Mononuclear cell (primary cell): ENCODE measurements around the gene PKIG. TPM values are rescaled to one million over a fixed set of nuclear protein-coding genes. Genes with fewer than 3 reads are reported as not detected.
A peak's percentile ranks its signal among the peaks of the same experiment; 100 is the strongest.

Experiments
- H3K27me3 ChIP-seq: 2 replicates; pipeline ENCODE4 v1.6.0; 2011; ENCODE audit warnings: low read length, control low read depth; ENCODE audit not compliant: insufficient read depth
- H3K4me1 ChIP-seq: 2 replicates; pipeline ENCODE4 v1.5.1; 2011; ENCODE audit warnings: mild to moderate bottlenecking, low read length, control low read depth; ENCODE audit not compliant: insufficient read depth
- H3K4me3 ChIP-seq: 2 replicates; pipeline ENCODE4 v1.5.1; 2011; ENCODE audit warnings: mild to moderate bottlenecking, low read length, moderate library complexity
- H3K9me3 ChIP-seq: 2 replicates; pipeline ENCODE4 v1.5.1; 2011; ENCODE audit warnings: low read depth, mild to moderate bottlenecking, control low read depth, low read length
- total RNA-seq: library from RNA; depleted of rRNA; stranded (reverse); fragments of >200 nt; gene quantifications from one replicate; pipeline ENCODE4 v1.2.3, GENCODE V29; 2012

The PKIG gene
- total RNA-seq = 6.9 TPM

DNA sequence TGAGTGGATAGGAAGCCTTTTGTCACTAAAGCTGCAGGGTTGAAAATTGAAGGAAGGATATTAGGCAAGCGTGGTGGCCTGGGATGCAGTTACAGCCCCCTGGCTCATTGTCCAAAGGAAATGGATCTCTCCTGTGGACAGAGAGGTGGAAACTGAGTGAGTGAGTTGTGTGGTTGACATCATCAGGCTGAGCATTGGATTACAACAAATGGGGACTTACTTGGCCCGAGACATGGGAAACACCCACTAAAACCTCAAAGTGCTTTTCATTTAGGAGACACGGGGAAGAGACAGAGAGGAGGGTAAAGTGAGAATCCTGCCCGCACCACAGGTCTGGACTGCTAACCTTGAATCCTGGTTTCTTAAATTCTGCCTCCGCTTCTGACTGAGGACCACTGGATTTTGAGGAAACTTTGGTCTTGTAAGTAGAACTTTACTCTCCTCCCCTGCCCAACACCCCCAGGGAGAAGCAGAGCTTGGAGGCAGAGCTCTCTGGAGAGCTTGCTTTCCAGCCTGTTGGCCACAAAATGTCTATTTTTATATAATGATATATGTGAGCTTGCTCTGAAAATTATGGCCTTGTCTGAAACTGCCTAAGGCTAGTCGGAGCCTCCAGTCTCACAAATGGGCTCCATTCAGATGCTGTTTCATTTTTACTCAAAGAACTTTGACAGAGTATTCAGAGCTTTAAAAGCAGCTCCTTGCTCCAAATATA, at the start of gene PKIG:
Gene PKIG, plus strand, starts transcription at position 269 of the 715 bp plus-strand sequence. CDS start 31,978 bp downstream, outside the sequence.
- no peaks in the 10 kb centered on the region for H3K9me3 ChIP-seq
- no peaks in the 10 kb centered on the region for H3K27me3 ChIP-seq
- peaks cover 59% of the 10 kb centered on the region for H3K4me1 ChIP-seq
- peak within 1 kb of the TSS; percentile 25 for H3K4me3 ChIP-seq

DNA sequence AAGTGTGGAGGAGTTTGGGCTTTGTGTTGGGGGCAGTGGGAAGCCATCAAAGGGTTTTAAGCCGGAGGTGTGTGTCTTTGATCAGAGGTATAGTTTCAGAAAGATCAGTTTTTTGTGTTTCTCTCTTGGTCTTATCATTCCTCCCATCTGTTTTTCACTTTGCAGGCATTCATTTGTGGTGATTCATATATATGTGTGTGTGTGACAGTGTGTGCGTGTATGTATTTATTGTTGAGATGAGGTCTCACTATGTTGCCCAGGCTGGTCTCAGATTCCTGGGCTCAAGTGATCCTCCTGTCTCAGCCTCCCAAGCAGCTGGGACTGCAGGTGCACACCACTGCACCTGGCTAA, 49.4 kb upstream of the PKIG start:
- peaks cover 2% of the 10 kb centered on the region for H3K27me3 ChIP-seq
- no peak overlapping the region for H3K4me3 ChIP-seq
- no peaks in the 10 kb centered on the region for H3K9me3 ChIP-seq
- H3K4me1 ChIP-seq = peaks cover 27% of the 10 kb centered on the region

- peaks cover 2% of the 10 kb centered on the region for H3K27me3 ChIP-seq
- H3K4me3 ChIP-seq = no peak overlapping the region
- peaks cover 27% of the 10 kb centered on the region for H3K4me1 ChIP-seq
- H3K9me3 ChIP-seq = no peaks in the 10 kb centered on the region
Measured at GRCh38 chr20:44533928-44534327, 48.5 kb upstream of the PKIG start.

DNA sequence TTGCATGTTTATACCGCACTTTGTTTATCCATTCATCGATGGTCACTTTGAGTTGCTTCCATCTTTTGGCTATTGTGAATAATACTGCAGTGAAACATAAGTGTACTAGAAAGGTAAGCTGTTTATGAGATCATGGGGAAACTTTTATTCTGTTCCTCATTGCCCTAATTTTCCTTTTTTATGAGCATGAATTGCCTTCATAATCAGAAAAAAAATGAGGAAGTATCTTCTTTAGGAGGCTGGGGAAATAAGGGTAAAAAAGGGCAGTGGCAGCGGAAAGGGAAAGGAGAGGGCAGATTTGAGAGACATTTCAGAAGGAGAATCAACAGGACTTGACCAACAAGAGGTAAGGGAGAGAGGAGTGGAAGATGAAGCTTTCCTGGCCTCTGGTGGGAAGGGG, 46.2 kb upstream of the PKIG start:
- peaks cover 2% of the 10 kb centered on the region for H3K27me3 ChIP-seq
- no peaks in the 10 kb centered on the region for H3K9me3 ChIP-seq
- H3K4me3 ChIP-seq = no peak overlapping the region
- peaks cover 25% of the 10 kb centered on the region for H3K4me1 ChIP-seq

DNA sequence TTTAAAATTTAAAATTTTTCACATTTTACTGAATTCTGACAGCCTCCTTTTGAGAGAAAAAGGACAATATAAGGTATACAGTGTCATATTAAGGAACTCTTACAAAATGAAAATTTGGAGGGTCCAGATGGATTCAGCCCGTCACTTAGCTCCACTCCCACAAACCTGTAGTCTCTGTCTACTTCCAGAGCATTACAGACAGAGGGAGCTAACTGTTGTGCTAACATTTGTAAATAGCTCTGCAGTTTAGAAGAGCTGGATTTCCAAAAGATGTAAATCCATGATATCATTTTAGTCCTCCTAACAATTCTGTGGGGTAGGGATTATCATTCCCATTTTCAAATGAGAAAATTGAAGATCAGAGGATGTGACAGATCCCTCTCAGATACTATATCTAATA, 44.4 kb upstream of the PKIG start:
- H3K4me3 ChIP-seq = no peak overlapping the region

DNA sequence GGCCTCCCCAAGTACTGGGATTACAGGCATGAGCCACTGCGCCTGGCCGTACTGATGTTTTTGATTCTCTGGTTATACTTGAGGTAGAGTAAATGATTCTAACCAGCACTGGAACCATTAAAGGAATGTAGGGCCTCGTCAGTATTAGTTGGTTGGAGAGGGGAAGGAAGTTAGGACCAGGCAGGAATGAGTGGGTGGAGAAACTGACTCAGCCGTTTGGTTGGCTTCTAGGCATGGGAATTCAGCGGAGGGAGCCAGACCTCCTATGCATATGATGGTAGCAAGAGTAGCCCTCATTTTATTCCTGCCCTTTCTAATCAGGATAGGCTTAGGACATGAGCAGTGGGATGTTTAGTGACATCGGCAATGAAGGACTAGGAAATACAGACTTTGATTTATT, 41.5 kb upstream of the PKIG start:
- H3K27me3 ChIP-seq = no peaks in the 10 kb centered on the region
- no peak overlapping the region for H3K4me3 ChIP-seq
- peaks cover 4% of the 10 kb centered on the region for H3K4me1 ChIP-seq
- H3K9me3 ChIP-seq = no peaks in the 10 kb centered on the region

More for the DNA sequence above, 44.4 kb upstream of the PKIG start:
- H3K27me3 ChIP-seq = no peaks in the 10 kb centered on the region
- H3K4me1 ChIP-seq = peaks cover 7% of the 10 kb centered on the region
- no peaks in the 10 kb centered on the region for H3K9me3 ChIP-seq

DNA sequence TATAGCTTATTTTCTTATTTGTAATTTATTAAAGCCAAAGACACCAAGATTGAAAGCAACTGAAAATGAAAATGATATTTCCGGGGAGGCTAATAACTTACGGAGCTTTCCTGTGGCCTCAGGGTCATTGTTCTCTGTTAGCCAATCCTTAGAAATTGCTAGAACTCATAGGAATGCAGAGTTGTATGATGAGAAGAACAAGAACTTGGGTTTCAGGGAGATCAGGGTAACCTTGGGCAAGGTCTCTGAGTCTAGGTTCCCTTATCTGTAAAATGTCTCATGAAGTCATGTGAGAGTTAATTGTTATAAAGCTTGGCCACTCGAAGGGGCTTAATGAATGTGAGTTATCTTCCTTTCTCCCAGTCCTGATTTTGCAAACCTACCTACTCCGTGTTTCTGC, 40.4 kb upstream of the PKIG start:
- H3K4me3 ChIP-seq = no peak overlapping the region
- no peaks in the 10 kb centered on the region for H3K9me3 ChIP-seq
- H3K4me1 ChIP-seq = no peaks in the 10 kb centered on the region
- H3K27me3 ChIP-seq = no peaks in the 10 kb centered on the region

DNA sequence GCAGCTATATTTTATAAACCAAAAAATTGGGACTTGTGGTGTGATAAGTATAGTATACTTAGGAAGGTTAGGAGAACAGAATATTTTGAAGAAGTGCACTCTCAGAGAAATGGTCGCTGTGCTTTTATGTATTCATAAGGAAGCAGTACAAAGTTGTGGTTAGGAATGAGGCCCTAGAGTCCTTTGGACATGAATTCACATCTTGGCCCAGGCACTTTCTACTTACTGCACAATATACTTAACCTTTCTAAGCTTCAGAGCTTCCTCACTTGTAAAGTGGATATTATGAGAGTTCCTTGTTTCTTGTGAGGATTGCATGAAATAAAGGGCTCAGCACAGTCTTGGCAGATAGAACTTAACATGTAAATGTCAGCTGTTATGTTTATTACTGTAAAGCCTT, 39.5 kb upstream of the PKIG start:
- Histone ChIP-seq H3K9me3 (no peaks in the 10 kb centered on the region), H3K4me3 (no peak overlapping the region), H3K27me3 (no peaks in the 10 kb centered on the region), H3K4me1 (no peaks in the 10 kb centered on the region)

DNA sequence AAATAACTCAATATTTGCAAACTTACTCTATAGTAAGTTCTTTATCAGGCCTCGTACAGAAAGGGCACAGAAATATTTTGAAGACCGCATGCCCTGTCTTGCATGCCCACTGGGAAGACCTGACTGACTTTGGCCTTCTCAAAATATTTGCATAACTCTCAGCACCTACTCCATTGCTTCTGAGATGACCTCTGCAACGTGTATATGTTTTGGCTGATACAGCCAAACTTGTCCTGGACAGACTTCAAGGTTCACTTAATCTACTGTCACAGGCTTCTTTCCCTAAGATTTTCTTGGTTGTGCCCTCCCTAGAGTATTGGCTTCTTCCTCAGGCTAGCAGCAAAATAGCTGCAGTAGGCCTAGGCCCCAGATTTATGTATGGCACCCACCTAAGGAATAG, 39.0 kb upstream of the PKIG start:
- H3K27me3 ChIP-seq = no peaks in the 10 kb centered on the region

DNA sequence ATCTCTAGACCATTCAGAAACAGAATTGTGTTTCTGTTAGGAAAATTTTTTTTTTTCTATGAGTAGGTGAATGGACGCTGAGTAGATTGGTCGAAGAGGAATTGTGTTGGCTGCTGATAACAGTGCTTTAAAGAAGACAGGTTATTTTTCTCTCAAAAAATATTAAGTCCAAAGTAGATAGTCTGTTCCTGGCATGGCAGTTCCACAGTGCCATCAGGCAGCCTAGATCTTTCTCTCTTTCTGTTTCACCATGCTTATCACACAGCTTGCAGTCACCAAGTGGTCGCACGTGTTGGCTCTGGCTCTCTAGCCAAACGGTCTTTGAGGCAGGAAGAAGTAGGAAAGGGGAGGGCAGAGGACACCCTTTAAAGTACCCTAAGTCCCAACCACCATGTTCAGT, 38.1 kb upstream of the PKIG start:
- H3K4me1 ChIP-seq = no peaks in the 10 kb centered on the region
- H3K4me3 ChIP-seq = no peak overlapping the region
- no peaks in the 10 kb centered on the region for H3K9me3 ChIP-seq
- no peaks in the 10 kb centered on the region for H3K27me3 ChIP-seq

More for the DNA sequence above, 39.0 kb upstream of the PKIG start:
- Histone ChIP-seq H3K4me3 (no peak overlapping the region), H3K4me1 (no peaks in the 10 kb centered on the region), H3K9me3 (no peaks in the 10 kb centered on the region)

DNA sequence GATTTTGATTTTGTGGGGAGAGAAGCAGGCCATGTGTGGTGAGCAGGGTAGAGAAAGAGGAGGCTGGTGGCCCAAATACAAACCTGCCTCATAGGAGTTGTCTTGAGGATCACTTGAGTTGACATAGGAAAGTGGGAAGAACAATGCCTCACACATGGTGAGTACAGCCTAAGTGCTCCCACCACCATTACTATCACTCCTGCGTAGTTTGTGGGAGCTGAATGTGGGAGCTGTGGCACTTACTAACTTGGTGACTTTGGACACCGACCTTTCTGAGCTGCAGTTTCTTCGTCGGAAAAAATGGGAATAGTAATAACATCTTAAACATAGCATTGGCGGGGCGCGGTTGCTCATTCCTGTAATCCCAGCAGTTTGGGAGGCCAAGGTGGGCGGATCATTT, 35.0 kb upstream of the PKIG start:
- no peaks in the 10 kb centered on the region for H3K9me3 ChIP-seq

GRCh38 chr20:44549123-44549522, 33.3 kb upstream of the PKIG start:
- no peaks in the 10 kb centered on the region for H3K9me3 ChIP-seq
- H3K4me1 ChIP-seq = peaks cover 5% of the 10 kb centered on the region
- no peaks in the 10 kb centered on the region for H3K27me3 ChIP-seq
- no peak overlapping the region for H3K4me3 ChIP-seq

More for the DNA sequence above, 35.0 kb upstream of the PKIG start:
- no peaks in the 10 kb centered on the region for H3K4me1 ChIP-seq
- H3K27me3 ChIP-seq = no peaks in the 10 kb centered on the region
- no peak overlapping the region for H3K4me3 ChIP-seq

DNA sequence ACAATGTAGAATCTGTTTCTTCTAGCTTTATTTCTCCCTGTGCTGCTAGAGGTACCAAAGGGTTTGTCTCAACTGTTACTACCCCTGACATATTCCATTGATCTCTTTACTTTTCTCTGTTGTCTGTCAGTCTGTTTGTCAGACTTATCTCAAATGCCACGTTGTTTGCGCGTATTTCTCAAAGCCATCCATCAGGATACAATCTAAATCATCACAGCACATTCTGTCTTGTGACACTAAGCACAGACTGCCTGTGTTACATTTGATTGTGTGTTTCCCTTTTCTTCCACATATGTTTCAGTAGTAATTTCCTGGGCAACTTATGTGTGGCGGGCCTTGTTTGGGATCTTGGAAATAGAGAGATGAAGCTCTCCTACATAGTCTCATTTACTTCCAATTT, 30.3 kb upstream of the PKIG start:
- no peak overlapping the region for H3K4me3 ChIP-seq
- no peaks in the 10 kb centered on the region for H3K27me3 ChIP-seq
- peaks cover 5% of the 10 kb centered on the region for H3K4me1 ChIP-seq
- H3K9me3 ChIP-seq = no peaks in the 10 kb centered on the region

- H3K4me1 ChIP-seq = peaks cover 5% of the 10 kb centered on the region
- no peak overlapping the region for H3K4me3 ChIP-seq
- no peaks in the 10 kb centered on the region for H3K27me3 ChIP-seq
- H3K9me3 ChIP-seq = no peaks in the 10 kb centered on the region
Measured at GRCh38 chr20:44552568-44552949, 29.8 kb upstream of the PKIG start.

DNA sequence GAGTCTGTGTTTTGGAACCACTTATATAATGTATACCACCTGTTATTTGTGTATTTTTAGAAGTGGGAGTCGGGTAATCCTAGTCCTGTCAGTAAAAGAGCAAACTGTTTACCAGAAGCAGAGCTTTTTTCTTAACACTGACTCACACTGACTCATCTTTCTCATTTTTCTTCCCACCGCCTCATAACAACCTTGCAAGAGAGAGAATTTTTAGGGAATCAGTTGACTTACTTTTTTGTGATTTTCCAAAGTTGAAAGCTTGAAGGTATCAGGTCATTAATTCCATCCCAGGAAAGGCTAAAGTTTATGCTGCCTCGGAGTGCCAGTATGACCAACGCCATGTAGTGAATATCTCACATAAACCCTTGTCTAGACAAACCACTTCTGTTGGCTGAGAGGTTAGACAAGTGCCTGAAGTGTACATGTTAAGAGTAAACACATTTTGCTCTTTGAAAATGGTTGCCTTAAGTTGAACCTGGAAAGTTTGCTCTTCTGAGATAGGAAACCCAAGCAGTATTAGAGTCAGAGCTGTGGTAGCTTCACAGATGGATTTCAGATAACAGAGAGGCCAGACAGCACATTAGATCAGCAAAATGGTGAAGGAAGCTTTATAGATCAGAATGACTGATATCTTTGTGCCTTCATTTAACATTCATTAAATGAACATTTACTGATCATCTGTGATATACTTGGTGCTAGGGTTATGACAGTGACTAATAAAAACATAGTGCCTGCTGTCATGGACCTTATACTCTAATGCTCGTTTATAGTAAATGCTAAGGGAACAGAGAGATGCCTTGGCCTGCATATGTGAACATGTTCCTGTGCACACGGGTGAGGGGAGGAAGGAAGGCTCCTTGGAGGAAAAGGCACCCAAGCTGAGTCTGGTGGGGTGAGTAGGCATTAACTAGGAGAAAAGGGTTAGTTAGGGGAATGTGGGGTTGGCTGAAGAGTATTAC, 29.1 kb upstream of the PKIG start:
- no peak overlapping the region for H3K4me3 ChIP-seq
- no peaks in the 10 kb centered on the region for H3K9me3 ChIP-seq
- H3K4me1 ChIP-seq = peaks cover 5% of the 10 kb centered on the region
- no peaks in the 10 kb centered on the region for H3K27me3 ChIP-seq
